Measurements from ENCODE around the gene SNX2.
A peak's percentile ranks its signal among the peaks of the same experiment; 100 is the strongest.

The SNX2 gene

GRCh38 chr5:122790354-122791103 is 15.6 kb downstream of the SNX2 start:
- peak; percentile 15 for DNase-seq (ENCODE audit: extremely low read depth, insufficient read length)
- Histone ChIP-seq H3K4me3 (replicated peaks; ENCODE audit: low read depth, low read length) (no peak overlapping the region), H3K36me3 (ENCODE audit: control insufficient read depth, insufficient read depth, low read length) (no peaks in the 10 kb centered on the region), H3K27me3 (replicated peaks; ENCODE audit: control insufficient read depth, insufficient read depth, low read length) (no peaks in the 10 kb centered on the region)
- no peak for TF ChIP-seq CTCF (IDR thresholded peaks at IDR 0.05; ENCODE audit: insufficient read depth, low read length, poor library complexity, severe bottlenecking)

DNA sequence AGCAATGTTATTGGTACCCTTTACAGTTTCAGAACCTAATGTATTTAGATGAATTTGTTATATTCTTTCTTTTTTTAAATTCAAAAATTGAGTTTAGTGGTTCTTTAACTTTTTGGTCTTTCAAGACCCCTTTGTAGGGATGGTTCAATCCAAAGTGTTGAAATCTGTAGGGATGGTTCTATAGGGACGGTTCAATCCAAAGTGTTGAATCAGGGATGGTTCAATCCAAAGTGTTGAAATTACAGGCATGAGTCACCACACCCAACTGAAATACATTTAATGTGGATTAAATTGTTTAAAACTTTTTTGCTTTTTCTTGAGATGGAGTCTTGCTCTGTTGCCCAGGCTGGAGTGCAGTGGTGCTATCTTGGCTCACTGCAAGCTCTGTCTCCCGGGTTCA is 30.6 kb downstream of the SNX2 start:
- H3K27me3 ChIP-seq (replicated peaks; ENCODE audit: control insufficient read depth, insufficient read depth, low read length): no peaks in the 10 kb centered on the region
- H3K4me3 ChIP-seq (replicated peaks; ENCODE audit: low read depth, low read length): no peak overlapping the region
- H3K36me3 ChIP-seq (ENCODE audit: control insufficient read depth, insufficient read depth, low read length): peaks cover 4% of the 10 kb centered on the region; the same call in 1 of the 2 replicates
- TF ChIP-seq CTCF (IDR thresholded peaks at IDR 0.05; ENCODE audit: insufficient read depth, low read length, poor library complexity, severe bottlenecking): no peak
- no peak for DNase-seq (ENCODE audit: extremely low read depth, insufficient read length)

- no peak for TF ChIP-seq CTCF (IDR thresholded peaks at IDR 0.05; ENCODE audit: insufficient read depth, low read length, poor library complexity, severe bottlenecking)
Observed at GRCh38 chr5:122810405-122810804, 35.5 kb downstream of the SNX2 start.

DNA sequence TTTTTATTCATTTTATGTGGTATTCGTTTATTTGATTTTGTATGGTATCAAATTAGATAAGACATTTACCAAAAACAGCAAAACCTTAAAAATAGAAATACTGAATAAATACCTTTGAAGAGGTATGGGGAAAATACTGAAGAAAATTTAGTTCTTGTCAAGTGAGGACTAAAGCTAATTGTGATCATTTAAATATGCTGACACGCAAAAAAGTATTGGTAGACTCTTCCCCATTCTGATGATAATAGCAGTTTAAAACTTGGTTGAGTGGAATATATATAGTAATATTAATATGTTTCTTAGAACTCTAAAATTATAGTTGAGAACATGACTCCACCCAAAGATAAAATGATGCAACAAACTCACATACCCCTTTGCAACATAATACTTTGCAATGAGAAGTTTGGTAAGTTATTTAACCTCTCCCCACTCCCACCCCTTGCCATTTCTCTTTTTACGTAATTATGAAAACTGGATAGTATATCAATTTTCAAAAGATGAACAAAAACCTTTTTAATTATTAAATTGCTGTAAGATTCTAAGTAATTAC is 40.4 kb downstream of the SNX2 start:
- TF ChIP-seq CTCF (IDR thresholded peaks at IDR 0.05; ENCODE audit: insufficient read depth, low read length, poor library complexity, severe bottlenecking): no peak
- Histone ChIP-seq H3K36me3 (ENCODE audit: control insufficient read depth, insufficient read depth, low read length) (peaks cover 3% of the 10 kb centered on the region), H3K27me3 (replicated peaks; ENCODE audit: control insufficient read depth, insufficient read depth, low read length) (no peaks in the 10 kb centered on the region), H3K4me3 (replicated peaks; ENCODE audit: low read depth, low read length) (no peak overlapping the region)
- DNase-seq (ENCODE audit: extremely low read depth, insufficient read length): no peak

More at GRCh38 chr5:122810405-122810804, 35.5 kb downstream of the SNX2 start:
- Histone ChIP-seq H3K4me3 (replicated peaks; ENCODE audit: low read depth, low read length) (no peak overlapping the region), H3K36me3 (ENCODE audit: control insufficient read depth, insufficient read depth, low read length) (peaks cover 4% of the 10 kb centered on the region), H3K27me3 (replicated peaks; ENCODE audit: control insufficient read depth, insufficient read depth, low read length) (no peaks in the 10 kb centered on the region)
- no peak for DNase-seq (ENCODE audit: extremely low read depth, insufficient read length)

DNA sequence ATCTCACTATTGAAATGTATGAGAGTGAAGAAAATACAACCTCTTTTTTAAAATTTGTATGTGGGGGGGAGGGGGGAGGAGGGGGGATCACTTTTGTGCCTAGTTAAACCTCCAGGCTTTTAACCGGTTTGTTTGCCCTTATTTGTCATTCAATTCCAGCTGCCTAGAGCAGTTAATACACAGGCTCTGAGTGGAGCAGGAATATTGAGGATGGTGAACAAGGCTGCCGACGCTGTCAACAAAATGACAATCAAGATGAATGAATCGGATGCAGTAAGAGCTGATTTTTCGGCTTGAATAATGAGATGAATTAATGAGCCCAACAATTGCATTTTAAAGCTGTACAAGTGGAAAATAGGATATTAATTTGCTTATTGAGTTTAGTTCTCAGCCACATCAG is 41.9 kb downstream of the SNX2 start:
- Histone ChIP-seq H3K4me3 (replicated peaks; ENCODE audit: low read depth, low read length) (no peak overlapping the region), H3K27me3 (replicated peaks; ENCODE audit: control insufficient read depth, insufficient read depth, low read length) (no peaks in the 10 kb centered on the region), H3K36me3 (ENCODE audit: control insufficient read depth, insufficient read depth, low read length) (peaks cover 4% of the 10 kb centered on the region)
- no peak for TF ChIP-seq CTCF (IDR thresholded peaks at IDR 0.05; ENCODE audit: insufficient read depth, low read length, poor library complexity, severe bottlenecking)
- no peak for DNase-seq (ENCODE audit: extremely low read depth, insufficient read length)

Data from GM06990 (cell line).